Bronchial epithelial cell (primary cell): Measurements from ENCODE around the gene SERTAD4. TPM values are rescaled to one million over a fixed set of nuclear protein-coding genes. Genes with fewer than 3 reads are reported as not detected.

Source experiments
- DNase-seq: peaks from one replicate; pipeline ENCODE4 v3.0.0-alpha.2; 2010; ENCODE audit warnings: low read depth
- FAIRE-seq: peaks from 2 replicates; lab custom pipeline; 2011; peaks lifted over from hg19 to GRCh38; lab: Jason Lieb, UNC
- H3K27me3 ChIP-seq: 2 replicates; pipeline ENCODE4 v1.5.1; 2011; ENCODE audit warnings: low read length; ENCODE audit not compliant: control insufficient read depth, insufficient read depth
- H3K36me3 ChIP-seq: 2 replicates; pipeline ENCODE4 v1.5.1; 2011; ENCODE audit warnings: low read length; ENCODE audit not compliant: control insufficient read depth, insufficient read depth
- H3K4me3 ChIP-seq: 2 replicates; pipeline ENCODE4 v1.5.1; 2011; ENCODE audit warnings: mild to moderate bottlenecking, low read depth, low read length, control low read depth
- CTCF ChIP-seq: IDR thresholded peaks from 2 replicates; pipeline ENCODE4 v1.5.1; 2011; ENCODE audit warnings: mild to moderate bottlenecking, moderate library complexity, low read length, control low read depth, inconsistent platforms; ENCODE audit not compliant: insufficient read depth, severe bottlenecking
- total RNA-seq: library from RNA; depleted of rRNA; stranded (reverse); fragments of >200 nt; gene quantifications from 2 replicates; pipeline ENCODE4 v1.2.1, GENCODE V29; 2014

The SERTAD4 gene
- total RNA-seq, 1 donor from 2014 or later: 0.26 TPM

GRCh38 chr1:210257698-210258529 is 25.3 kb downstream of the SERTAD4 start:
- peaks cover 2% of the 10 kb centered on the region for H3K27me3 ChIP-seq
- H3K36me3 ChIP-seq: no peaks in the 10 kb centered on the region
- peak; percentile 6 for TF ChIP-seq CTCF
- H3K4me3 ChIP-seq: no peak overlapping the region
- DNase-seq: peak; percentile 85
- peak; percentile 80 for FAIRE-seq

GRCh38 chr1:210259561-210259960 is 27.0 kb downstream of the SERTAD4 start:
- Histone ChIP-seq H3K36me3 (no peaks in the 10 kb centered on the region), H3K27me3 (peaks cover 8% of the 10 kb centered on the region), H3K4me3 (no peak overlapping the region)
- FAIRE-seq (no peak), DNase-seq (no peak)
- TF ChIP-seq CTCF: no peak

GRCh38 chr1:210260096-210260495 is 27.5 kb downstream of the SERTAD4 start:
- Histone ChIP-seq H3K36me3 (no peaks in the 10 kb centered on the region), H3K4me3 (no peak overlapping the region), H3K27me3 (peaks cover 8% of the 10 kb centered on the region)
- no peak for TF ChIP-seq CTCF
- DNase-seq: no peak
- FAIRE-seq: no peak

- no peak overlapping the region for H3K4me3 ChIP-seq
- DNase-seq (no peak), FAIRE-seq (no peak)
Observed at GRCh38 chr1:210262167-210262896, 29.7 kb downstream of the SERTAD4 start.

GRCh38 chr1:210262897-210263272 is 30.3 kb downstream of the SERTAD4 start:
- Histone ChIP-seq H3K36me3 (no peaks in the 10 kb centered on the region), H3K4me3 (no peak overlapping the region), H3K27me3 (peaks cover 8% of the 10 kb centered on the region)
- no peak for TF ChIP-seq CTCF
- FAIRE-seq (no peak), DNase-seq (no peak)

More at GRCh38 chr1:210262167-210262896, 29.7 kb downstream of the SERTAD4 start:
- Histone ChIP-seq H3K27me3 (peaks cover 8% of the 10 kb centered on the region), H3K36me3 (no peaks in the 10 kb centered on the region)
- no peak for TF ChIP-seq CTCF
